Measurements from ENCODE around the gene ZNF462.

DNA sequence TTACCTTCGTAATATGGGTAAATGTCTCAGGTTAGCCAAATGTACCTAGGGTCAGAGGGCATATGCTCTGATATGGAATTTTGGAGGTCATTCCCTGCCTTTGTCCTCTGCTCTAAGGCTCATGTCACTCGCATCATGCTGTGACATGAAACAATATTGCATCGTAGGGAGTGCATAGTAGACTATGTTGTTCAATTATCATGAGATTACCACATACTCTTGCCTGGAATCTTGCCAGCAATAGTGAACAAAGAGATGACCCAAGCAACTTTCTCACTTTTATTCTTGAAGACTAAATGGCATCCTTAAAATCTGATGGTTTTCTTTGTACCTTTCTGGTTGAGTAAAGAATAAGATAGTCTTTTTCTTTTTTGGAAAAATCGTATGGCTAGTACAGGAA is 27.6 kb downstream of the ZNF462 start:
- TF ChIP-seq POLR2A (IDR thresholded peaks at IDR 0.05) (no peak), POLR2AphosphoS5 (IDR thresholded peaks at IDR 0.05) (no peak)
- TF ChIP-seq, protein P1, sequence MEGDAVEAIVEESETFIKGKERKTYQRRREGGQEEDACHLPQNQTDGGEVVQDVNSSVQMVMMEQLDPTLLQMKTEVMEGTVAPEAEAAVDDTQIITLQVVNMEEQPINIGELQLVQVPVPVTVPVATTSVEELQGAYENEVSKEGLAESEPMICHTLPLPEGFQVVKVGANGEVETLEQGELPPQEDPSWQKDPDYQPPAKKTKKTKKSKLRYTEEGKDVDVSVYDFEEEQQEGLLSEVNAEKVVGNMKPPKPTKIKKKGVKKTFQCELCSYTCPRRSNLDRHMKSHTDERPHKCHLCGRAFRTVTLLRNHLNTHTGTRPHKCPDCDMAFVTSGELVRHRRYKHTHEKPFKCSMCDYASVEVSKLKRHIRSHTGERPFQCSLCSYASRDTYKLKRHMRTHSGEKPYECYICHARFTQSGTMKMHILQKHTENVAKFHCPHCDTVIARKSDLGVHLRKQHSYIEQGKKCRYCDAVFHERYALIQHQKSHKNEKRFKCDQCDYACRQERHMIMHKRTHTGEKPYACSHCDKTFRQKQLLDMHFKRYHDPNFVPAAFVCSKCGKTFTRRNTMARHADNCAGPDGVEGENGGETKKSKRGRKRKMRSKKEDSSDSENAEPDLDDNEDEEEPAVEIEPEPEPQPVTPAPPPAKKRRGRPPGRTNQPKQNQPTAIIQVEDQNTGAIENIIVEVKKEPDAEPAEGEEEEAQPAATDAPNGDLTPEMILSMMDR (IDR thresholded peaks at IDR 0.05): no peak
